K562 (cell line): ENCODE data around the gene PI4KA. TPM values are rescaled to one million over a fixed set of nuclear protein-coding genes. Genes with fewer than 3 reads are reported as not detected.

Experiments
- ATF7 ChIP-seq: fragments of 450-650 bp; IDR thresholded peaks from 2 replicates; pipeline ENCODE4 v1.7.1; 2014; ENCODE audit warnings: mild to moderate bottlenecking, moderate library complexity
- BRF1 ChIP-seq: IDR thresholded peaks from 3 replicates; pipeline ENCODE4 v1.6.1; 2011; ENCODE audit warnings: borderline replicate concordance, mild to moderate bottlenecking; ENCODE audit not compliant: insufficient read length; ENCODE audit errors: extremely low read depth
- ESRRA ChIP-seq: fragments of 450-650 bp; IDR thresholded peaks from 2 replicates; pipeline ENCODE4 v1.6.1; 2014; ENCODE audit warnings: low read depth, mild to moderate bottlenecking, moderate library complexity, borderline replicate concordance
- HSF4 ChIP-seq: fragments of 250-450 bp; sonication (Bioruptor Pico); IDR thresholded peaks from 2 replicates; pipeline ENCODE4 v2.1.2; 2022; ENCODE audit warnings: mild to moderate bottlenecking, moderate library complexity, borderline replicate concordance
- MECOM ChIP-seq: fragments of 250-450 bp; sonication (Bioruptor Pico); IDR thresholded peaks from 2 replicates; pipeline ENCODE4 v1.8.0; 2022; ENCODE audit warnings: inconsistent platforms
- MYNN ChIP-seq, 2 experiments: sonication (generic); formaldehyde crosslinking in 1 of 2; IDR thresholded peaks; 2 replicates each; pipeline versions ENCODE4 v1.5.0 to v1.6.1; 2016 to 2020; ENCODE audit warnings: antibody characterized with exemption in 1 of 2, missing genetic modification reagents in 1 of 2
- NEUROD1 ChIP-seq: fragments of 150-350 bp; IDR thresholded peaks from 2 replicates; pipeline ENCODE4 v1.6.1; 2014; ENCODE audit warnings: borderline replicate concordance, low read length, low read depth; ENCODE audit not compliant: partially characterized antibody
- NR3C1 ChIP-seq: sonication (generic); formaldehyde crosslinking; IDR thresholded peaks from 2 replicates; pipeline ENCODE4 v1.8.1; 2022; ENCODE audit warnings: missing genetic modification reagents
- PURB ChIP-seq: sonication (generic); formaldehyde crosslinking; IDR thresholded peaks from 2 replicates; pipeline ENCODE4 v1.9.0; 2021; ENCODE audit warnings: low read depth, mild to moderate bottlenecking, missing genetic modification reagents
- SAFB2 ChIP-seq: fragments of 200-400 bp; formaldehyde crosslinking; IDR thresholded peaks from 2 replicates; pipeline ENCODE4 v1.6.1; 2018; ENCODE audit warnings: borderline replicate concordance, low read length, low read depth, moderate library complexity; ENCODE audit not compliant: severe bottlenecking
- SOX6 ChIP-seq: fragments of 450-650 bp; IDR thresholded peaks from 2 replicates; pipeline ENCODE4 v1.6.1; 2014; ENCODE audit warnings: mild to moderate bottlenecking
- TAF1 ChIP-seq: IDR thresholded peaks from 2 replicates; pipeline ENCODE4 v1.6.1; 2011; ENCODE audit warnings: mild to moderate bottlenecking, low read length, moderate library complexity; ENCODE audit not compliant: insufficient read depth, control insufficient read depth, severe bottlenecking; ENCODE audit errors: extremely low read depth
- TRIM28 ChIP-seq: fragments of 450-650 bp; IDR thresholded peaks from 2 replicates; pipeline ENCODE4 v1.6.1; 2017
- ZC3H4 ChIP-seq: sonication (generic); formaldehyde crosslinking; IDR thresholded peaks from 2 replicates; pipeline ENCODE4 v1.9.0; 2021; ENCODE audit warnings: missing genetic modification reagents, borderline replicate concordance
- ZKSCAN1 ChIP-seq: fragments of 150-350 bp; IDR thresholded peaks from 2 replicates; pipeline ENCODE4 v1.6.1; 2016; ENCODE audit warnings: low read depth, low read length
- ZNF165 ChIP-seq: fragments of 250-450 bp; sonication (Bioruptor Pico); IDR thresholded peaks from 2 replicates; pipeline ENCODE4 v1.4.0; 2020; ENCODE audit warnings: borderline replicate concordance
- ZNF778 ChIP-seq: fragments of 450-650 bp; formaldehyde crosslinking; IDR thresholded peaks from 2 replicates; pipeline ENCODE4 v1.4.0; 2020; ENCODE audit warnings: mild to moderate bottlenecking, moderate library complexity
- polyA plus RNA-seq, 8 experiments: library from polyadenylated mRNA; depleted of rRNA in 4 of 8; stranded (reverse) in 5 of 8; unstranded in 3 of 8; fragments of >200 nt; fragmentation: Nextera tagmentation in 2 of 8; fragmentation: Illumina TruSeq in 1 of 8; extraction: Ambion mirVana in 2 of 8; extraction: Trizol in 1 of 8; gene quantifications; 2 replicates each; pipeline versions ENCODE4 v1.2.1 to v1.2.3, GENCODE V29; 2011 to 2014; ENCODE audit warnings: inconsistent platforms in 1 of 8, missing spikeins in 1 of 8
- total RNA-seq, 7 experiments: library from RNA; depleted of rRNA in 6 of 7; stranded (reverse); fragments of >200 nt in 6 of 7; fragmentation: Illumina TruSeq in 2 of 7; extraction: Trizol in 2 of 7; gene quantifications; 2 replicates each; pipeline versions ENCODE4 v1.2.1 to v1.2.3, GENCODE V29; 2011 to 2021; ENCODE audit warnings: low replicate concordance in 1 of 7
- TF ChIP-seq, protein P1 (sequence below), 2 experiments: IDR thresholded peaks; 2 replicates each; pipeline ENCODE4 v1.6.1; 2012; ENCODE audit warnings: improper control_type of control experiment in 2 of 2, low read depth in 2 of 2, low read length in 2 of 2, borderline replicate concordance in 1 of 2
- TF ChIP-seq, protein P2 (sequence below): fragments of 200-400 bp; formaldehyde crosslinking; IDR thresholded peaks from 2 replicates; pipeline ENCODE4 v1.6.1; 2017; ENCODE audit warnings: mild to moderate bottlenecking, low read depth, low read length, moderate library complexity
- TF ChIP-seq, protein P3 (sequence below): sonication (generic); formaldehyde crosslinking; IDR thresholded peaks from 2 replicates; pipeline ENCODE4 v1.8.1; 2022; ENCODE audit warnings: missing genetic modification reagents
- TF ChIP-seq, protein P4 (sequence below): fragments of 200-800 bp; sonication (Bioruptor generic); IDR thresholded peaks from 2 replicates; pipeline ENCODE4 v1.6.1; 2017; ENCODE audit warnings: missing genetic modification characterization, missing compliant biosample characterization

The PI4KA gene
- total and polyA plus RNA-seq, 9 of the 15 experiments (the other 6 are each of a cell fraction or from before 2014, with no cell fraction given), result 7.3 to 187 (median 84.7) TPM

DNA sequence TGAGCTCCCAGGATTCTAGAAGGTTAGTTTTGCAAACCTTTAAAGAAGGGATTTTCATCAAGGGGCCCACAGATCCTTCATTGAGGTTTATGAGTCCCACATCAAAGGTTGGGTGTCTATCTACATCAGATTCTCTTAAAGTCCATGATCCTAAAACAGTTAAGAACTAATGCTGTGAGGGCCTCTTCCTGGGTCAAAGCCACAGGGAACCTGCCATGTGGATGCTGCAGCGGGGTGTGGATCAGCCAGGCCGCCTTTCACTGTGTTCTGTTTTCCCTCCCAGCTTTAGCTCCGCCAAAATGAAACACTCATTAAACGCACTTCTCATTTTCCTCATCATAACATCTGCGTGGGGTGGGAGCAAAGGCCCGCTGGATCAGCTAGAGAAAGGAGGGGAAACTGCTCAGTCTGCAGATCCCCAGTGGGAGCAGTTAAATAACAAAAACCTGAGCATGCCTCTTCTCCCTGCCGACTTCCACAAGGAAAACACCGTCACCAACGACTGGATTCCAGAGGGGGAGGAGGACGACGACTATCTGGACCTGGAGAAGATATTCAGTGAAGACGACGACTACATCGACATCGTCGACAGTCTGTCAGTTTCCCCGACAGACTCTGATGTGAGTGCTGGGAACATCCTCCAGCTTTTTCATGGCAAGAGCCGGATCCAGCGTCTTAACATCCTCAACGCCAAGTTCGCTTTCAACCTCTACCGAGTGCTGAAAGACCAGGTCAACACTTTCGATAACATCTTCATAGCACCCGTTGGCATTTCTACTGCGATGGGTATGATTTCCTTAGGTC, 79.4 kb downstream of the PI4KA start (continued):
- TF ChIP-seq, protein P1, sequence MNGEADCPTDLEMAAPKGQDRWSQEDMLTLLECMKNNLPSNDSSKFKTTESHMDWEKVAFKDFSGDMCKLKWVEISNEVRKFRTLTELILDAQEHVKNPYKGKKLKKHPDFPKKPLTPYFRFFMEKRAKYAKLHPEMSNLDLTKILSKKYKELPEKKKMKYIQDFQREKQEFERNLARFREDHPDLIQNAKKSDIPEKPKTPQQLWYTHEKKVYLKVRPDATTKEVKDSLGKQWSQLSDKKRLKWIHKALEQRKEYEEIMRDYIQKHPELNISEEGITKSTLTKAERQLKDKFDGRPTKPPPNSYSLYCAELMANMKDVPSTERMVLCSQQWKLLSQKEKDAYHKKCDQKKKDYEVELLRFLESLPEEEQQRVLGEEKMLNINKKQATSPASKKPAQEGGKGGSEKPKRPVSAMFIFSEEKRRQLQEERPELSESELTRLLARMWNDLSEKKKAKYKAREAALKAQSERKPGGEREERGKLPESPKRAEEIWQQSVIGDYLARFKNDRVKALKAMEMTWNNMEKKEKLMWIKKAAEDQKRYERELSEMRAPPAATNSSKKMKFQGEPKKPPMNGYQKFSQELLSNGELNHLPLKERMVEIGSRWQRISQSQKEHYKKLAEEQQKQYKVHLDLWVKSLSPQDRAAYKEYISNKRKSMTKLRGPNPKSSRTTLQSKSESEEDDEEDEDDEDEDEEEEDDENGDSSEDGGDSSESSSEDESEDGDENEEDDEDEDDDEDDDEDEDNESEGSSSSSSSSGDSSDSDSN (IDR thresholded peaks at IDR 0.05; ENCODE audit: borderline replicate concordance in 1 of 2, low read depth in 2 of 2, low read length in 2 of 2), result no peak
- TF ChIP-seq, protein P2, sequence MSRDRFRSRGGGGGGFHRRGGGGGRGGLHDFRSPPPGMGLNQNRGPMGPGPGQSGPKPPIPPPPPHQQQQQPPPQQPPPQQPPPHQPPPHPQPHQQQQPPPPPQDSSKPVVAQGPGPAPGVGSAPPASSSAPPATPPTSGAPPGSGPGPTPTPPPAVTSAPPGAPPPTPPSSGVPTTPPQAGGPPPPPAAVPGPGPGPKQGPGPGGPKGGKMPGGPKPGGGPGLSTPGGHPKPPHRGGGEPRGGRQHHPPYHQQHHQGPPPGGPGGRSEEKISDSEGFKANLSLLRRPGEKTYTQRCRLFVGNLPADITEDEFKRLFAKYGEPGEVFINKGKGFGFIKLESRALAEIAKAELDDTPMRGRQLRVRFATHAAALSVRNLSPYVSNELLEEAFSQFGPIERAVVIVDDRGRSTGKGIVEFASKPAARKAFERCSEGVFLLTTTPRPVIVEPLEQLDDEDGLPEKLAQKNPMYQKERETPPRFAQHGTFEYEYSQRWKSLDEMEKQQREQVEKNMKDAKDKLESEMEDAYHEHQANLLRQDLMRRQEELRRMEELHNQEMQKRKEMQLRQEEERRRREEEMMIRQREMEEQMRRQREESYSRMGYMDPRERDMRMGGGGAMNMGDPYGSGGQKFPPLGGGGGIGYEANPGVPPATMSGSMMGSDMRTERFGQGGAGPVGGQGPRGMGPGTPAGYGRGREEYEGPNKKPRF, result no peak
- no peak for TF ChIP-seq SAFB2
- TF ChIP-seq ZNF165 (CRISPR knock-in tag), result no peak
- no peak for TF ChIP-seq MYNN (IDR thresholded peaks at IDR 0.05)
- TF ChIP-seq MYNN (CRISPR knock-in tag; IDR thresholded peaks at IDR 0.05), result no peak
- no peak for TF ChIP-seq TRIM28
- no peak for TF ChIP-seq HSF4
- no peak for TF ChIP-seq MECOM
- no peak for TF ChIP-seq ATF7
- no peak for TF ChIP-seq TAF1
- TF ChIP-seq, protein P3, sequence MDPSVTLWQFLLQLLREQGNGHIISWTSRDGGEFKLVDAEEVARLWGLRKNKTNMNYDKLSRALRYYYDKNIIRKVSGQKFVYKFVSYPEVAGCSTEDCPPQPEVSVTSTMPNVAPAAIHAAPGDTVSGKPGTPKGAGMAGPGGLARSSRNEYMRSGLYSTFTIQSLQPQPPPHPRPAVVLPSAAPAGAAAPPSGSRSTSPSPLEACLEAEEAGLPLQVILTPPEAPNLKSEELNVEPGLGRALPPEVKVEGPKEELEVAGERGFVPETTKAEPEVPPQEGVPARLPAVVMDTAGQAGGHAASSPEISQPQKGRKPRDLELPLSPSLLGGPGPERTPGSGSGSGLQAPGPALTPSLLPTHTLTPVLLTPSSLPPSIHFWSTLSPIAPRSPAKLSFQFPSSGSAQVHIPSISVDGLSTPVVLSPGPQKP, result no peak
- no peak for TF ChIP-seq PURB (CRISPR knock-in tag)
- TF ChIP-seq ZC3H4 (CRISPR knock-in tag), result no peak
- no peak for TF ChIP-seq BRF1
- TF ChIP-seq NR3C1 (CRISPR knock-in tag), result no peak
- TF ChIP-seq SOX6, result no peak
- TF ChIP-seq, protein P4, sequence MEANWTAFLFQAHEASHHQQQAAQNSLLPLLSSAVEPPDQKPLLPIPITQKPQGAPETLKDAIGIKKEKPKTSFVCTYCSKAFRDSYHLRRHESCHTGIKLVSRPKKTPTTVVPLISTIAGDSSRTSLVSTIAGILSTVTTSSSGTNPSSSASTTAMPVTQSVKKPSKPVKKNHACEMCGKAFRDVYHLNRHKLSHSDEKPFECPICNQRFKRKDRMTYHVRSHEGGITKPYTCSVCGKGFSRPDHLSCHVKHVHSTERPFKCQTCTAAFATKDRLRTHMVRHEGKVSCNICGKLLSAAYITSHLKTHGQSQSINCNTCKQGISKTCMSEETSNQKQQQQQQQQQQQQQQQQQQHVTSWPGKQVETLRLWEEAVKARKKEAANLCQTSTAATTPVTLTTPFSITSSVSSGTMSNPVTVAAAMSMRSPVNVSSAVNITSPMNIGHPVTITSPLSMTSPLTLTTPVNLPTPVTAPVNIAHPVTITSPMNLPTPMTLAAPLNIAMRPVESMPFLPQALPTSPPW, result no peak
- TF ChIP-seq ZNF778, result no peak
- no peak for TF ChIP-seq ESRRA
- TF ChIP-seq ZKSCAN1, result no peak
- no peak for TF ChIP-seq NEUROD1
